HEK293 (cell line): Measurements from ENCODE around the gene MPC1L.
"Not testable (repeated sequence)": the region's sequence is repeated elsewhere in the genome, so short reads cannot be mapped to it uniquely, and the experiment has no call there.

Source experiments
- CTCF ChIP-seq: fragments of 450-650 bp; formaldehyde crosslinking; IDR thresholded peaks from 2 replicates; pipeline ENCODE4 v1.5.1; 2016; ENCODE audit warnings: missing biosample characterization, missing genetic modification characterization
- SETDB1 ChIP-seq: IDR thresholded peaks from one replicate; pipeline ENCODE4 v1.6.1; 2017; ENCODE audit warnings: mild to moderate bottlenecking, low read length, moderate library complexity, mixed read lengths; ENCODE audit not compliant: insufficient read length
- TCF7L2 ChIP-seq: IDR thresholded peaks from 2 replicates; pipeline ENCODE4 v1.6.1; 2011; ENCODE audit warnings: low read depth, mild to moderate bottlenecking, inconsistent platforms, low read length, moderate library complexity, borderline replicate concordance
- ZNF112 ChIP-seq: fragments of 450-650 bp; formaldehyde crosslinking; IDR thresholded peaks from 2 replicates; pipeline ENCODE4 v1.5.0; 2017; ENCODE audit warnings: missing biosample characterization, missing genetic modification characterization
- ZNF354C ChIP-seq: fragments of 450-650 bp; formaldehyde crosslinking; IDR thresholded peaks from 2 replicates; pipeline ENCODE4 v1.5.1; 2016; ENCODE audit warnings: missing biosample characterization, missing genetic modification characterization, low read depth, borderline replicate concordance
- ZNF558 ChIP-seq: fragments of 450-650 bp; formaldehyde crosslinking; IDR thresholded peaks from 2 replicates; pipeline ENCODE4 v1.5.1; 2016; ENCODE audit warnings: missing biosample characterization, missing genetic modification characterization
- ZNF76 ChIP-seq: fragments of 450-650 bp; formaldehyde crosslinking; IDR thresholded peaks from 2 replicates; pipeline ENCODE4; 2016; ENCODE audit warnings: low read depth, missing biosample characterization, missing genetic modification characterization, borderline replicate concordance
- TF ChIP-seq, protein P1 (sequence below): fragments of 450-650 bp; formaldehyde crosslinking; IDR thresholded peaks from 2 replicates; pipeline ENCODE4 v1.5.0; 2017; ENCODE audit warnings: missing biosample characterization, missing genetic modification characterization, borderline replicate concordance
- TF ChIP-seq, protein P2 (sequence below): fragments of 450-650 bp; formaldehyde crosslinking; IDR thresholded peaks from 2 replicates; pipeline ENCODE4 v1.5.1; 2016; ENCODE audit warnings: missing biosample characterization, missing genetic modification characterization, borderline replicate concordance
- TF ChIP-seq, protein P3 (sequence below): fragments of 450-650 bp; formaldehyde crosslinking; IDR thresholded peaks from 2 replicates; pipeline ENCODE4 v1.5.1; 2017; ENCODE audit warnings: missing biosample characterization, missing genetic modification characterization

- TF ChIP-seq, protein P1, sequence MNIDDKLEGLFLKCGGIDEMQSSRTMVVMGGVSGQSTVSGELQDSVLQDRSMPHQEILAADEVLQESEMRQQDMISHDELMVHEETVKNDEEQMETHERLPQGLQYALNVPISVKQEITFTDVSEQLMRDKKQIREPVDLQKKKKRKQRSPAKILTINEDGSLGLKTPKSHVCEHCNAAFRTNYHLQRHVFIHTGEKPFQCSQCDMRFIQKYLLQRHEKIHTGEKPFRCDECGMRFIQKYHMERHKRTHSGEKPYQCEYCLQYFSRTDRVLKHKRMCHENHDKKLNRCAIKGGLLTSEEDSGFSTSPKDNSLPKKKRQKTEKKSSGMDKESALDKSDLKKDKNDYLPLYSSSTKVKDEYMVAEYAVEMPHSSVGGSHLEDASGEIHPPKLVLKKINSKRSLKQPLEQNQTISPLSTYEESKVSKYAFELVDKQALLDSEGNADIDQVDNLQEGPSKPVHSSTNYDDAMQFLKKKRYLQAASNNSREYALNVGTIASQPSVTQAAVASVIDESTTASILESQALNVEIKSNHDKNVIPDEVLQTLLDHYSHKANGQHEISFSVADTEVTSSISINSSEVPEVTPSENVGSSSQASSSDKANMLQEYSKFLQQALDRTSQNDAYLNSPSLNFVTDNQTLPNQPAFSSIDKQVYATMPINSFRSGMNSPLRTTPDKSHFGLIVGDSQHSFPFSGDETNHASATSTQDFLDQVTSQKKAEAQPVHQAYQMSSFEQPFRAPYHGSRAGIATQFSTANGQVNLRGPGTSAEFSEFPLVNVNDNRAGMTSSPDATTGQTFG, result not testable (repeated sequence)
- TF ChIP-seq TCF7L2; ZNF112; CTCF (tag by site-specific recombination); ZNF76 (tag by site-specific recombination); ZNF558 (tag by site-specific recombination); SETDB1; ZNF354C (tag by site-specific recombination): not testable (repeated sequence)
- TF ChIP-seq, protein P2, sequence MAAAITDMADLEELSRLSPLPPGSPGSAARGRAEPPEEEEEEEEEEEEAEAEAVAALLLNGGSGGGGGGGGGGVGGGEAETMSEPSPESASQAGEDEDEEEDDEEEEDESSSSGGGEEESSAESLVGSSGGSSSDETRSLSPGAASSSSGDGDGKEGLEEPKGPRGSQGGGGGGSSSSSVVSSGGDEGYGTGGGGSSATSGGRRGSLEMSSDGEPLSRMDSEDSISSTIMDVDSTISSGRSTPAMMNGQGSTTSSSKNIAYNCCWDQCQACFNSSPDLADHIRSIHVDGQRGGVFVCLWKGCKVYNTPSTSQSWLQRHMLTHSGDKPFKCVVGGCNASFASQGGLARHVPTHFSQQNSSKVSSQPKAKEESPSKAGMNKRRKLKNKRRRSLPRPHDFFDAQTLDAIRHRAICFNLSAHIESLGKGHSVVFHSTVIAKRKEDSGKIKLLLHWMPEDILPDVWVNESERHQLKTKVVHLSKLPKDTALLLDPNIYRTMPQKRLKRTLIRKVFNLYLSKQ (tag by site-specific recombination), result not testable (repeated sequence)
- TF ChIP-seq, protein P3, sequence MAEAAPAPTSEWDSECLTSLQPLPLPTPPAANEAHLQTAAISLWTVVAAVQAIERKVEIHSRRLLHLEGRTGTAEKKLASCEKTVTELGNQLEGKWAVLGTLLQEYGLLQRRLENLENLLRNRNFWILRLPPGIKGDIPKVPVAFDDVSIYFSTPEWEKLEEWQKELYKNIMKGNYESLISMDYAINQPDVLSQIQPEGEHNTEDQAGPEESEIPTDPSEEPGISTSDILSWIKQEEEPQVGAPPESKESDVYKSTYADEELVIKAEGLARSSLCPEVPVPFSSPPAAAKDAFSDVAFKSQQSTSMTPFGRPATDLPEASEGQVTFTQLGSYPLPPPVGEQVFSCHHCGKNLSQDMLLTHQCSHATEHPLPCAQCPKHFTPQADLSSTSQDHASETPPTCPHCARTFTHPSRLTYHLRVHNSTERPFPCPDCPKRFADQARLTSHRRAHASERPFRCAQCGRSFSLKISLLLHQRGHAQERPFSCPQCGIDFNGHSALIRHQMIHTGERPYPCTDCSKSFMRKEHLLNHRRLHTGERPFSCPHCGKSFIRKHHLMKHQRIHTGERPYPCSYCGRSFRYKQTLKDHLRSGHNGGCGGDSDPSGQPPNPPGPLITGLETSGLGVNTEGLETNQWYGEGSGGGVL (tag by site-specific recombination), result not testable (repeated sequence)
These were observed 41.0 kb upstream of the MPC1L start for GRCh38 chrX:40582178-40582577.
